IMR-90 (cell line): ENCODE data around the gene HIPK1.

Experiments
- CTCF ChIP-seq: conservative IDR thresholded peaks from 2 replicates; pipeline ENCODE4 v1.5.1; 2012; ENCODE audit warnings: mild to moderate bottlenecking, low read depth, low read length, improper control_type of control experiment
- FOS ChIP-seq: fragments of 150-350 bp; IDR thresholded peaks from 2 replicates; pipeline ENCODE4 v1.6.1; 2016; ENCODE audit warnings: low read depth, low read length
- POLR2A ChIP-seq: IDR thresholded peaks from 2 replicates; pipeline ENCODE4 v1.6.1; 2012; ENCODE audit warnings: mild to moderate bottlenecking, low read depth, low read length
- RAD21 ChIP-seq: IDR thresholded peaks from 2 replicates; pipeline ENCODE4 v1.6.1; 2012; ENCODE audit warnings: low read length, improper control_type of control experiment
- RFX5 ChIP-seq: IDR thresholded peaks from 2 replicates; pipeline ENCODE4 v1.8.0; 2012; ENCODE audit warnings: low read depth, mild to moderate bottlenecking, low read length, moderate library complexity
- USF2 ChIP-seq: fragments of 150-350 bp; IDR thresholded peaks from 2 replicates; pipeline ENCODE4 v1.6.1; 2017; ENCODE audit warnings: mild to moderate bottlenecking, antibody characterized with exemption, low read length, low read depth

- no peak for TF ChIP-seq CTCF
- no peak for TF ChIP-seq USF2
- no peak for TF ChIP-seq RAD21
- TF ChIP-seq POLR2A: no peak
- TF ChIP-seq RFX5: no peak
- TF ChIP-seq FOS: no peak
Observed at GRCh38 chr1:113977906-113978305, 48.8 kb downstream of the HIPK1 start.
